Measurements from ENCODE around the gene CDAN1.

CDAN1 gene

DNA sequence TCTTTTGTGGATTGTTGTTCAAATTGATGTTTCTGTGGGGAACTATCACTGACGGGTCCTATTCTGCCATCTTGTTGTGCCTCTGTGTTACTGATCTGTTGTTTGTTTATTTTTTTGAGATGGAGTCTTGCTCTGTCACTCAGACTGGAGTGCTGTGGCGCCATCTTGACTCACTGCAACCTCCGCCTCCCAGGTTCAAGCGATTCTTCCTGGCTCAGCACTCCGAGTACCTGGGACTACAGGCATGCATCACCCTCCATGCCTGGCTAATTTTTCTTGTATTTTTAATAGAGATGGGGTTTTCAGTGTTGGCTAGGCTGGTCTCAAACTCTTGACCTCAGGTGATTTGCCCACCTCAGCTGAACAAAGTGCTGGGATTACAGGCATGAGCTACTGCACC, 31.6 kb downstream of the CDAN1 start:
- Histone ChIP-seq H3K27me3 (replicated peaks; ENCODE audit: control insufficient read depth, insufficient read depth, low read length) (no peaks in the 10 kb centered on the region), H3K36me3 (ENCODE audit: control insufficient read depth, insufficient read depth, low read length, severe bottlenecking) (no peaks in the 10 kb centered on the region), H3K9me3 (ENCODE audit: control insufficient read depth, low read length) (no peaks in the 10 kb centered on the region), H3K4me3 (ENCODE audit: low read length) (no peak overlapping the region), H3K9ac (ENCODE audit: low read length) (no peak overlapping the region), H3K4me1 (ENCODE audit: control insufficient read depth, insufficient read depth, low read length) (peaks cover 4% of the 10 kb centered on the region)
- DNase-seq (ENCODE audit: low read depth) = no peak

DNA sequence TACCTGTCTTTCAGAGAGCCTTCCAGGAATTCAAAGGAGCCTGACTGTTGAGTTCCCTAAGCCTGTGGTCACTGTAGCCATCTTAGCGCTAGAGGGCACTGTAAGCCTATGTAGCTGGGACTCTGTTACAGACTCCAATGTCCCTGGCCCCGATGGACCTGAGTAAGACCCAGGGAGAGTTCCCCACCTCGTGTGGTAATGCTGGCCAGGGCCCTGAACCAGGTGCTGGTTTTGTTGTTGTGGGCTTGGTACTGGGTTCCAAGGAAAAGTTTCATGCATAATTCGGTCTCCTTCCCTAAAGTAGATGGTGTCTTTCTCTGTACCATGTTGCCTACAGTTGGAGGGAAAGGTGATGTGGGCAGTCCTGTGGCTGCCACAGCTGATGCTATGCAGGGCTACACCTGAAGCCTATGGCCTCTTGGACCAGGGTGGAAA, 32.4 kb downstream of the CDAN1 start:
- H3K9ac ChIP-seq (ENCODE audit: low read length) = no peak overlapping the region
- peaks cover 4% of the 10 kb centered on the region for H3K4me1 ChIP-seq (ENCODE audit: control insufficient read depth, insufficient read depth, low read length)
- H3K9me3 ChIP-seq (ENCODE audit: control insufficient read depth, low read length) = no peaks in the 10 kb centered on the region
- peak; percentile 86 for DNase-seq (ENCODE audit: low read depth)
- H3K27me3 ChIP-seq (replicated peaks; ENCODE audit: control insufficient read depth, insufficient read depth, low read length) = no peaks in the 10 kb centered on the region
- no peak overlapping the region for H3K4me3 ChIP-seq (ENCODE audit: low read length)
- no peaks in the 10 kb centered on the region for H3K36me3 ChIP-seq (ENCODE audit: control insufficient read depth, insufficient read depth, low read length, severe bottlenecking)

DNA sequence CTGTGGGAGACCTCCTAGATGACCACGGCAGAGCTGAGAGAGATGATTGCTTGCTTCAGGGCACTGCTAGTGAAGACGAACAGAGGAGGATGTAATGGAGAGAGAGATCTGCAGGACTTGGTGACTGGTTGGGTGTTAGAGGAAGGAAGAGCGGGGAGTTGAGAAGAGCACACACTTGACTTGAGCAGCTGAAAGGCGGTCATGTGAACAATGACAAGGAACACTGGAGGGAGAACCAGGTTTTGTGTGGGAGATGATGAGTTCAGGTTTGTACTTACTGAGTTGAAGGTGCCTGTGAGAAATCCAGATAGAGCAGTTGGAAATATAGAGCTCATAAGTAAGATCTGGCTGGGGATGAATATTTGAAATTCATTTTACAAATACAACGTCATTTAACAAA, 40.3 kb downstream of the CDAN1 start:
- no peaks in the 10 kb centered on the region for H3K9me3 ChIP-seq (ENCODE audit: control insufficient read depth, low read length)
- H3K36me3 ChIP-seq (ENCODE audit: control insufficient read depth, insufficient read depth, low read length, severe bottlenecking) = no peaks in the 10 kb centered on the region
- H3K27me3 ChIP-seq (replicated peaks; ENCODE audit: control insufficient read depth, insufficient read depth, low read length) = no peaks in the 10 kb centered on the region
- no peak for DNase-seq (ENCODE audit: low read depth)
- no peak overlapping the region for H3K4me3 ChIP-seq (ENCODE audit: low read length)
- no peak overlapping the region for H3K9ac ChIP-seq (ENCODE audit: low read length)
- no peaks in the 10 kb centered on the region for H3K4me1 ChIP-seq (ENCODE audit: control insufficient read depth, insufficient read depth, low read length)

DNA sequence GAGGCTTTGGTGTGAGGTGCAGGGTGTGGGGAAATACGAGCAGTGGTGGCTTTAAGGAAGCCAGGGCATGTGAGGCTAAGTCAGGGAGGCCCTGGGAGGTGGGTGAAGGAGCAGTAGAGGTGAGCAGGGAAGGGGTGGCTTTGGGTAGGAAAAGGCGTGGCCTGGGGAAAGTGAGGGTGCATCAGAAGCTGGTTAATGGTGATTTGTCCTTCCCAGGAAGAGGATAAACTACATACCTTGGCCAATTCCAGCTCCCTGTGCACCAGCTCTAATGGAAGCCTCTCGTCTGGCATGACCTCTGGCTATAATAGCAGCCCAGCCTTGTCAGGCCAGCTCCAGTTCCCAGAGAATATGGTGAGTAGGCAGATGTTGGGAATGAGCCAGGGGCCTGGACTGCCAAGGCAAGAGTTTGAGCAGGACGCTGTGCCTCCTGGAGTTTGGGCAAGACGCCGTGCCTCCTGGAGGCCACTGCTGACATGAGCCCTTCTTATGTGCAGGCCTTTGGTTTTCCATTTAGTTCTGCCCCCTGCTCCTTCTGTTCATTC, 41.3 kb downstream of the CDAN1 start:
- Histone ChIP-seq H3K9ac (ENCODE audit: low read length) (no peak overlapping the region), H3K9me3 (ENCODE audit: control insufficient read depth, low read length) (no peaks in the 10 kb centered on the region), H3K4me3 (ENCODE audit: low read length) (no peak overlapping the region), H3K4me1 (ENCODE audit: control insufficient read depth, insufficient read depth, low read length) (no peaks in the 10 kb centered on the region), H3K27me3 (replicated peaks; ENCODE audit: control insufficient read depth, insufficient read depth, low read length) (no peaks in the 10 kb centered on the region), H3K36me3 (ENCODE audit: control insufficient read depth, insufficient read depth, low read length, severe bottlenecking) (no peaks in the 10 kb centered on the region)
- no peak for DNase-seq (ENCODE audit: low read depth)

DNA sequence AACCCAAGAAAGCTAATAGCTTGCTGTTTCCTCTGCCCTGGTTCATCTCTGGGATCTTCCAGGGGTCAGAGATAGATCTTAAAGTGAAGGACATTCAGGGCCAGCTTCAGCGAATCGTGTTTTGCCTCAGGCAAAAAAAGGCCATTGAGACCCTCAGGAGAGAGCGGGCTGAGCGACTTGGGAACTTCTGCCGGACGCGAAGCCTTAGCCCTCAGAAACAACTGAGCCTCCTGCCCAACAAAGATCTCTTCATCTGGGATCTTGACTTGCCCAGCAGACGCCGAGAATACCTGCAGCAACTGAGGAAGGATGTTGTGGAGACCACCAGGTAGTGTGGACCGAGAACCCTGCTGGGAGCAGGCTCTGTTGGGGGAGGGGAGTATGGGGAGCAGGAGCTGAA, 42.5 kb downstream of the CDAN1 start:
- H3K9me3 ChIP-seq (ENCODE audit: control insufficient read depth, low read length) = no peaks in the 10 kb centered on the region
- H3K27me3 ChIP-seq (replicated peaks; ENCODE audit: control insufficient read depth, insufficient read depth, low read length) = no peaks in the 10 kb centered on the region
- no peak overlapping the region for H3K4me3 ChIP-seq (ENCODE audit: low read length)
- no peak overlapping the region for H3K9ac ChIP-seq (ENCODE audit: low read length)
- no peaks in the 10 kb centered on the region for H3K36me3 ChIP-seq (ENCODE audit: control insufficient read depth, insufficient read depth, low read length, severe bottlenecking)
- no peak for DNase-seq (ENCODE audit: low read depth)
- H3K4me1 ChIP-seq (ENCODE audit: control insufficient read depth, insufficient read depth, low read length) = no peaks in the 10 kb centered on the region

DNA sequence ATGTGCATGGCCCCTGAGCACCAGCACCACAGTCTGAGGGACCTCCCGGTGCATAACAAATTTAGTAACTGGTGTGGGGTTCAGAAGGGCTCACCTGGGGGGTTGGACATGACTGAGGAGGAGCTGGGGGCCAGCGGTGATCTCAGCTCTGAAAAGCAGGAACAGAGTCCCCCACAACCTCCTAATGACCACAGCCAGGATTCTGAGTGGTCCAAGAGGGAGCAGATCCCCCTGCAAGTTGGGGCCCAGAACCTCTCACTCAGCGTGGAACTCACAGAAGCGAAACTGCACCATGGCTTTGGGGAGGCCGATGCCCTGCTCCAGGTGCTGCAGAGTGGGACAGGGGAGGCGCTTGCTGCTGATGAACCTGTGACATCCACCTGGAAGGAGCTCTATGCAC, 43.0 kb downstream of the CDAN1 start:
- no peak overlapping the region for H3K4me3 ChIP-seq (ENCODE audit: low read length)
- no peaks in the 10 kb centered on the region for H3K36me3 ChIP-seq (ENCODE audit: control insufficient read depth, insufficient read depth, low read length, severe bottlenecking)
- H3K27me3 ChIP-seq (replicated peaks; ENCODE audit: control insufficient read depth, insufficient read depth, low read length) = no peaks in the 10 kb centered on the region
- H3K9ac ChIP-seq (ENCODE audit: low read length) = no peak overlapping the region
- DNase-seq (ENCODE audit: low read depth) = no peak
- H3K4me1 ChIP-seq (ENCODE audit: control insufficient read depth, insufficient read depth, low read length) = no peaks in the 10 kb centered on the region
- no peaks in the 10 kb centered on the region for H3K9me3 ChIP-seq (ENCODE audit: control insufficient read depth, low read length)

DNA sequence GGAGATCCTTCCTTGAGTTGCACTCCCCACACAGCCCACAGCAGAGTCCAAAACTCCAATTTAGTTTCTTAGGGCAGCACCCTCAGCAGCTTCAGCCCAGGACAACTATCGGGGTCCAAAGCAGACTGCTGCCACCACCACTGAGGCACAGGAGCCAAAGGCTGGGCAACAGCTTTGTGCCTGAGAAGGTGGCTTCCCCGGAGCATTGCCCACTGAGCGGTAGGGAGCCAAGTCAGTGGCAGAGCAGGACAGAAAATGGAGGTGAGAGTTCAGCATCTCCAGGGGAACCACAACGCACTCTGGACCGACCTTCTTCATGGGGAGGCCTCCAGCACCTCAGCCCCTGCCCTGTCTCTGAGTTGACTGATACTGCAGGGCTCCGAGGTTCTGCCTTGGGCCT, 43.4 kb downstream of the CDAN1 start:
- Histone ChIP-seq H3K9me3 (ENCODE audit: control insufficient read depth, low read length) (no peaks in the 10 kb centered on the region), H3K4me1 (ENCODE audit: control insufficient read depth, insufficient read depth, low read length) (no peaks in the 10 kb centered on the region), H3K27me3 (replicated peaks; ENCODE audit: control insufficient read depth, insufficient read depth, low read length) (no peaks in the 10 kb centered on the region), H3K36me3 (ENCODE audit: control insufficient read depth, insufficient read depth, low read length, severe bottlenecking) (no peaks in the 10 kb centered on the region), H3K9ac (ENCODE audit: low read length) (no peak overlapping the region), H3K4me3 (ENCODE audit: low read length) (no peak overlapping the region)
- no peak for DNase-seq (ENCODE audit: low read depth)

DNA sequence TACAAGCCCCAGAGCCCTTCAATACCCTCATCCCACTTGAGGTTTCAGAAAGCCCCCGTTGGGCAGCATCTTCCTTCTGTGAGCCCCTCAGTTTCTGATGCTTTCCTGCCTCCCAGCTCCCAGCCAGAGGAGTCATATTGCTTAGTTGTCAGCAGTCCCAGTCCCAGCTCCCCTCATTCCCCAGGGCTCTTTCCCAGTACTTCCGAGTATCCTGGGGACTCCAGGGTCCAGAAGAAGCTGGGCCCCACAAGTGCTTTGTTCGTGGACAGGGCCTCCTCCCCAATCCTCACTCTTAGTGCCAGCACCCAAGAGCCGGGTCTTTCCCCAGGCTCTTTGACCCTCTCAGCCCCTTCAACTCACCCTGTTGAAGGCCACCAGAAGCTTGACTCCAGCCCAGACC, 43.9 kb downstream of the CDAN1 start:
- Histone ChIP-seq H3K9me3 (ENCODE audit: control insufficient read depth, low read length) (no peaks in the 10 kb centered on the region), H3K4me1 (ENCODE audit: control insufficient read depth, insufficient read depth, low read length) (no peaks in the 10 kb centered on the region), H3K4me3 (ENCODE audit: low read length) (no peak overlapping the region), H3K9ac (ENCODE audit: low read length) (no peak overlapping the region), H3K27me3 (replicated peaks; ENCODE audit: control insufficient read depth, insufficient read depth, low read length) (no peaks in the 10 kb centered on the region), H3K36me3 (ENCODE audit: control insufficient read depth, insufficient read depth, low read length, severe bottlenecking) (no peaks in the 10 kb centered on the region)
- no peak for DNase-seq (ENCODE audit: low read depth)

DNA sequence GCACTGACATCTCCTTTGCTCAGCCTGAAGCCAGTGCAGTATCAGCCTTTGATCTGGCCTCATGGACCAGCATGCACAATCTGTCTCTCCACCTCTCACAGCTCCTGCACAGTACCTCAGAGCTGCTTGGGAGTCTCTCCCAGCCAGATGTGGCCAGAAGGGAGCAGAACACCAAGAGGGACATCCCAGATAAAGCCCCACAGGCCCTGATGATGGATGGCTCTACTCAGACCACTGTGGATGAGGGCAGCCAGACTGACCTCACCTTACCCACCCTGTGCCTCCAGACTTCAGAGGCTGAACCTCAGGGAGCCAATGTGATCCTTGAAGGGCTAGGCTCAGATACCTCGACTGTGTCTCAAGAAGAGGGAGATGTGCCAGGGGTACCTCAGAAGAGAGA, 44.4 kb downstream of the CDAN1 start:
- Histone ChIP-seq H3K9ac (ENCODE audit: low read length) (no peak overlapping the region), H3K9me3 (ENCODE audit: control insufficient read depth, low read length) (peaks cover 3% of the 10 kb centered on the region), H3K36me3 (ENCODE audit: control insufficient read depth, insufficient read depth, low read length, severe bottlenecking) (no peaks in the 10 kb centered on the region), H3K4me1 (ENCODE audit: control insufficient read depth, insufficient read depth, low read length) (no peaks in the 10 kb centered on the region), H3K4me3 (ENCODE audit: low read length) (no peak overlapping the region), H3K27me3 (replicated peaks; ENCODE audit: control insufficient read depth, insufficient read depth, low read length) (no peaks in the 10 kb centered on the region)
- no peak for DNase-seq (ENCODE audit: low read depth)

DNA sequence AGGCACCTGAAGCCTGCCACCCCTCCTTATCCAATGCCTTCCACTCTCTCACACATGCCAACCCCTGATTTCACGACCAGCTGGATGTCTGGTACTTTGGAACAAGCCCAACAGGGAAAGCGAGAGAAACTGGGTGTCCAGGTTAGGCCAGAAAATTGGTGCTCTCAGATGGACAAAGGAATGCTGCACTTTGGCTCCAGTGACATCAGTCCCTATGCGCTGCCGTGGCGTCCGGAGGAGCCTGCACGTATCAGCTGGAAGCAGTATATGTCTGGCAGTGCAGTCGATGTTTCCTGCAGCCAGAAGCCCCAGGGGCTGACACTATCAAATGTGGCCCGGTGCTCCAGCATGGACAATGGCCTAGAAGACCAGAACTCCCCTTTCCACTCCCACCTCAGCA, 45.2 kb downstream of the CDAN1 start:
- Histone ChIP-seq H3K27me3 (replicated peaks; ENCODE audit: control insufficient read depth, insufficient read depth, low read length) (no peaks in the 10 kb centered on the region), H3K4me1 (ENCODE audit: control insufficient read depth, insufficient read depth, low read length) (no peaks in the 10 kb centered on the region), H3K36me3 (ENCODE audit: control insufficient read depth, insufficient read depth, low read length, severe bottlenecking) (no peaks in the 10 kb centered on the region), H3K9me3 (ENCODE audit: control insufficient read depth, low read length) (peaks cover 5% of the 10 kb centered on the region), H3K4me3 (ENCODE audit: low read length) (no peak overlapping the region), H3K9ac (ENCODE audit: low read length) (no peak overlapping the region)
- DNase-seq (ENCODE audit: low read depth) = no peak

DNA sequence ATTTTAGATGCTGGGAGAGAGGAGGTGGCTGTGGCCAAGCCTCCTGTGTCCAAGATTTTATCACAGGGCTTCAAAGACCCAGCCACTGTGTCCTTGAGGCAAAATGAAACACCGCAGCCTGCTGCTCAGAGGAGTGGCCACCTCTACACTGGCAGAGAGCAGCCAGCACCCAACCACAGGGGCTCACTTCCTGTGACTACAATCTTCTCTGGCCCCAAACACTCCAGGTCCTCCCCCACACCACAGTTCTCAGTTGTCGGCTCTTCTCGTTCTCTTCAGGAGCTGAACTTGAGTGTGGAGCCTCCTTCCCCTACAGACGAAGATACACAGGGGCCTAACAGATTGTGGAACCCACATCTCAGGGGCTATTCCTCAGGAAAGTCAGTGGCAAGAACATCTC, 45.6 kb downstream of the CDAN1 start:
- Histone ChIP-seq H3K4me1 (ENCODE audit: control insufficient read depth, insufficient read depth, low read length) (no peaks in the 10 kb centered on the region), H3K4me3 (ENCODE audit: low read length) (no peak overlapping the region), H3K9me3 (ENCODE audit: control insufficient read depth, low read length) (peaks cover 5% of the 10 kb centered on the region), H3K27me3 (replicated peaks; ENCODE audit: control insufficient read depth, insufficient read depth, low read length) (no peaks in the 10 kb centered on the region), H3K9ac (ENCODE audit: low read length) (no peak overlapping the region), H3K36me3 (ENCODE audit: control insufficient read depth, insufficient read depth, low read length, severe bottlenecking) (no peaks in the 10 kb centered on the region)
- DNase-seq (ENCODE audit: low read depth) = no peak

DNA sequence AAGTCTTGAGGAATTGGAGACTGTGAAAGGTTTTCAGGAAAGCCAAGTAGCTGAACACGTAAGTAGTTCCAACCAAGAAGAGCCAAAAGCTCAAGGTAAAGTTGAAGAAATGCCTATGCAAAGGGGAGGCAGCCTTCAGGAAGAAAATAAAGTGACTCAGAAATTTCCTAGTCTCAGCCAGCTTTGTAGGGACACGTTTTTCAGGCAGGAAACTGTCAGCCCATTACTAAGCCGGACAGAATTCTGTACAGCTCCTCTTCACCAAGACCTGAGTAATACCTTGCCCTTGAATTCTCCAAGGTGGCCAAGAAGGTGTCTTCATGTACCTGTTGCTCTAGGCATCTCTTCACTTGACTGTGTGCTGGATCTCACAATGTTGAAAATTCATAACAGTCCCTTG, 48.6 kb downstream of the CDAN1 start:
- Histone ChIP-seq H3K4me1 (ENCODE audit: control insufficient read depth, insufficient read depth, low read length) (no peaks in the 10 kb centered on the region), H3K9ac (ENCODE audit: low read length) (no peak overlapping the region), H3K27me3 (replicated peaks; ENCODE audit: control insufficient read depth, insufficient read depth, low read length) (no peaks in the 10 kb centered on the region), H3K36me3 (ENCODE audit: control insufficient read depth, insufficient read depth, low read length, severe bottlenecking) (peaks cover 13% of the 10 kb centered on the region), H3K9me3 (ENCODE audit: control insufficient read depth, low read length) (peaks cover 5% of the 10 kb centered on the region), H3K4me3 (ENCODE audit: low read length) (no peak overlapping the region)
- no peak for DNase-seq (ENCODE audit: low read depth)

Measured in adipocyte (in vitro differentiated cells).